ENCODE measurements around the gene MKI67.

Gene MKI67

DNA sequence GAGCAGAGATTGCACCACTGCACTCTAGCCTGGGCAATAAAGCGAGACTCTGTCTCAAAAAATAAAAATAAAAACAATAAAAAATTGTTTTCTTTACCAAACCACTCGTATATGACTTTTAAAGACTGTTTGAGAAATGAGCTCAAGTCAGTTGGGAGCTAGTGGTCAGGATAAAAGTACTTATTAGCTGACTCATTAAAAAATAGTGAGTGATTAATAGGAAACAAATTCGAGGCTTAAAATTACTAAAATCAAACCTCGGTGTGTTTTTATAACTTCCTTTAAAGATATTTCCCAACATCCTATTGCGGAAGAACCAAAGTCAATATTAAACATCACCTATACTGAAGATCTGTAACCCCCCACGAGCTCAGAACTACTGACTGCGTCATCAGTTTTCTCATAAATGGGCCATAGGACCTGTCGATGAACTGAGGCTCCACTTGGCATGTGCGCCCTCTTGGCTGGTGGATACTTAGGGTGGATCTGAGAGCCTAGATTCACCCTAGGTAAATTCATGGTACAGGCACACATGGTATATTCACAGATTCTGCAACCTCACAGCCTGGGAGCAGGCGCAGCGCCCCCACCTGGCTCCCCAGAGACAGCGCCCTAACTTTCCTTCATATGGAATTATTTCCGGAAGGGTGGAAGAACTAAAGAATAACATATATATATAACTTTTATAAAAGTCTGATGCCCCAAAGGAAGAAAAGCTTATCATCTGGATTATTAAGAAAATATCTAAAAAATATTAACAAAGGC is 9.2 kb downstream of the MKI67 start:
- TF ChIP-seq, protein P1, sequence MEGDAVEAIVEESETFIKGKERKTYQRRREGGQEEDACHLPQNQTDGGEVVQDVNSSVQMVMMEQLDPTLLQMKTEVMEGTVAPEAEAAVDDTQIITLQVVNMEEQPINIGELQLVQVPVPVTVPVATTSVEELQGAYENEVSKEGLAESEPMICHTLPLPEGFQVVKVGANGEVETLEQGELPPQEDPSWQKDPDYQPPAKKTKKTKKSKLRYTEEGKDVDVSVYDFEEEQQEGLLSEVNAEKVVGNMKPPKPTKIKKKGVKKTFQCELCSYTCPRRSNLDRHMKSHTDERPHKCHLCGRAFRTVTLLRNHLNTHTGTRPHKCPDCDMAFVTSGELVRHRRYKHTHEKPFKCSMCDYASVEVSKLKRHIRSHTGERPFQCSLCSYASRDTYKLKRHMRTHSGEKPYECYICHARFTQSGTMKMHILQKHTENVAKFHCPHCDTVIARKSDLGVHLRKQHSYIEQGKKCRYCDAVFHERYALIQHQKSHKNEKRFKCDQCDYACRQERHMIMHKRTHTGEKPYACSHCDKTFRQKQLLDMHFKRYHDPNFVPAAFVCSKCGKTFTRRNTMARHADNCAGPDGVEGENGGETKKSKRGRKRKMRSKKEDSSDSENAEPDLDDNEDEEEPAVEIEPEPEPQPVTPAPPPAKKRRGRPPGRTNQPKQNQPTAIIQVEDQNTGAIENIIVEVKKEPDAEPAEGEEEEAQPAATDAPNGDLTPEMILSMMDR (IDR thresholded peaks at IDR 0.05) = no peak
- Mint-ChIP-seq H3K27ac (no peak overlapping the region), H3K4me3 (no peak overlapping the region), H3K9me3 (no peaks in the 10 kb centered on the region), H3K36me3 (ENCODE audit: low read depth) (peaks cover 66% of the 10 kb centered on the region), H3K4me1 (no peaks in the 10 kb centered on the region), H3K27me3 (ENCODE audit: low read depth, poor library complexity) (peaks cover 3% of the 10 kb centered on the region)
- DNase-seq = no peak

DNA sequence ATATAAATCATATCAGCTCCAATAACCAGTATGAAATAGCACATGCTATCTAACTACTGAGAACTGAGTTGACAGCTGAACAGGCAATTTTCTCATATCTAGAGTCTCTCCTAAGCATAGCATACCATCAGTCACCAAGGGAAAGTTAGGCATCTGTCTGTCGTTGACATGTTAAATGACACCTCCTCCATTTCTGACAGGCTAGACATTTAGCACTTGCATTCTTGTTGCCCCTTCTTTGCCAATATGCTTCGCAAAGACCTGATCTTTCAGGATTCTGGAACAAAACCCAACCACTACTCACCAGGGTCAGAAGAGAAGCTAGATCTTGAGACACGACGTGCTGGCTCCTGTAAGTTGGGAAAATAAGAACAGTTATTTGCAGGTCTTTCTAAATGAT is 10.0 kb downstream of the MKI67 start:
- peaks cover 3% of the 10 kb centered on the region for H3K27me3 Mint-ChIP-seq (ENCODE audit: low read depth, poor library complexity)
- no peak overlapping the region for H3K27ac Mint-ChIP-seq
- no peak overlapping the region for H3K4me3 Mint-ChIP-seq
- H3K36me3 Mint-ChIP-seq (ENCODE audit: low read depth) = peaks cover 69% of the 10 kb centered on the region
- no peaks in the 10 kb centered on the region for H3K9me3 Mint-ChIP-seq
- TF ChIP-seq, protein P1 (IDR thresholded peaks at IDR 0.05) = no peak
- no peaks in the 10 kb centered on the region for H3K4me1 Mint-ChIP-seq
- no peak for DNase-seq

DNA sequence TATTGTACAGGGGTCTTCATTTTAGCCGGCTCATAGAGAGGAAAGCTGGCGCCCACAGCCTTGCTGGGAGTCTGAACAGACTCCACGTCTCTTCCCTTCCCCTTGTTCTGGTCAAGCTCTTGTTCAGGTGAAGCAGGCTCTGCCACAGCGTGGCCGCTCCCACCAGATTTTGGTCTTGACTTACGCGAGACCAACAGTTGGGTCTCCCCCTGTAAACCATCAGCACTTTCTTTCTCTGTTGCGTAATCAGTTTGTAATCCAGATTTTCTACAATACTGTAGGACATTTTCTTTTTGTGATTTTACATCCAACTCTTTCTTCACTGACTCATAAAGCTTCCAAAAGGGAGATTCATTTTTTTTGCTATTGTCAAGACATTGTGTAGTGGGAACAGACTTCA is 10.9 kb downstream of the MKI67 start:
- no peak overlapping the region for H3K27ac Mint-ChIP-seq
- H3K4me3 Mint-ChIP-seq = no peak overlapping the region
- H3K36me3 Mint-ChIP-seq (ENCODE audit: low read depth) = peaks cover 66% of the 10 kb centered on the region
- H3K4me1 Mint-ChIP-seq = no peaks in the 10 kb centered on the region
- H3K27me3 Mint-ChIP-seq (ENCODE audit: low read depth, poor library complexity) = peaks cover 3% of the 10 kb centered on the region
- DNase-seq = no peak
- TF ChIP-seq, protein P1 (IDR thresholded peaks at IDR 0.05) = no peak
- H3K9me3 Mint-ChIP-seq = no peaks in the 10 kb centered on the region

DNA sequence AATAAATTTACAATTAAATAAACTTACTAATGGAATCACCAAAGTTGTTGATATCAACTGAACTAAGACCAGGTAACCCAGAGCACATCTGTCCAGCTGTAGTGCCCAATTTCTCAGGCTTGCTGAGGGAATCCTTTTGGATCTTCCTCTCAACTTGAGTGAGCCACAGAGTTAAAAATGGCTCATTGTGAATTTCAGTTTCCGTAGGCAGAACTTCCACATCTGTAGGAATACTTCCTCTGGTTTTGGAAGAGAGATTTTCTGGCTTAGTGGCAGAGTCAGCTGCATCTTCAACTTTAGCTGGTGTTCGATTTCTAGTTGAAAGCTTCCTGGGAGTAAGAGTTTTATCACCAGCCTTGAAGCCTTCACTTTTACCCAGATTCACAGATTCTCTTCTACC is 11.3 kb downstream of the MKI67 start:
- DNase-seq = no peak
- TF ChIP-seq, protein P1 (IDR thresholded peaks at IDR 0.05) = no peak
- Mint-ChIP-seq H3K9me3 (no peaks in the 10 kb centered on the region), H3K4me3 (no peak overlapping the region), H3K36me3 (ENCODE audit: low read depth) (peaks cover 70% of the 10 kb centered on the region), H3K4me1 (no peaks in the 10 kb centered on the region), H3K27ac (no peak overlapping the region), H3K27me3 (ENCODE audit: low read depth, poor library complexity) (peaks cover 3% of the 10 kb centered on the region)

DNA sequence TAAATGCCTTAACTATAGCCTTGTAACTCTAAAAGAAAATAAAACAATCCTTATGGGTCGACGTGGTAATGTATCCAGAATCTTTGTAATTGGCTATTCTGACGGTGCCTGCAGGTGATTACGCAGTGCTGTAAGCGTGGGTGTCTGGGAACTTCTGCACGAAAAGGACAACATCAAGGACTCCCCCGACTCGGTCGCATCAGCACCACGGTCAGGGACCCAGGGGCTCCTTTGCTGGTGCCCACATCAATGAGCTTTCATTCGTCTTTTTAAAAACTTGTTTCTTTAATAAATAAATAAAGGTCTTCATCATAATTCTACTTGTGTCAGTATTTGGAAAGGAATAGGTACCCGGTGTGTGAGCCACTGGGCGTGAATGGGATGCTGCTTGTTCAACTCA is 13.2 kb downstream of the MKI67 start:
- no peak for DNase-seq
- Mint-ChIP-seq H3K36me3 (ENCODE audit: low read depth) (peaks cover 62% of the 10 kb centered on the region), H3K27ac (no peak overlapping the region), H3K4me3 (no peak overlapping the region), H3K9me3 (no peaks in the 10 kb centered on the region), H3K4me1 (no peaks in the 10 kb centered on the region), H3K27me3 (ENCODE audit: low read depth, poor library complexity) (peaks cover 3% of the 10 kb centered on the region)
- TF ChIP-seq, protein P1 (IDR thresholded peaks at IDR 0.05) = no peak

DNA sequence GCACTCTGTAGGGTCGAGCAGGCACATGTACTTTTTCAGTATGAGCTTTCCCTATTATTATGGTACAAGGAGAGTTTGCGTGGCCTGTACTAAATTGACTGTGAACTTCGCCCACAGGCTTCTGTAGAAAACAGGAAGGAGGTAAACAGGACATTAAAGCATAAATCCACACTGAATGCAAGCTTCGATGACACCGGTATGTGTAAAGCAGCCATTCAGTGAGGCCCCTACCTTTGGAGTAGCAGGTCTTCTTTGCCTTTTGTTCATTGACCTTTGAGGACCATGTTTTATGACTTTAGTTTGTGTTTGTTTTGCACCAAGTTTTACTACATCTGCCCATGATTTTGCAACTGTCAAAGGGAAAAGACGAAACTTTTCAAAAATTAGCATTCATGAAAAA is 14.5 kb downstream of the MKI67 start:
- H3K27me3 Mint-ChIP-seq (ENCODE audit: low read depth, poor library complexity) = peaks cover 3% of the 10 kb centered on the region
- H3K9me3 Mint-ChIP-seq = no peaks in the 10 kb centered on the region
- no peak overlapping the region for H3K27ac Mint-ChIP-seq
- H3K36me3 Mint-ChIP-seq (ENCODE audit: low read depth) = peaks cover 58% of the 10 kb centered on the region
- no peaks in the 10 kb centered on the region for H3K4me1 Mint-ChIP-seq
- H3K4me3 Mint-ChIP-seq = no peak overlapping the region
- DNase-seq = no peak
- TF ChIP-seq, protein P1 (IDR thresholded peaks at IDR 0.05) = no peak

All from nephron progenitor cell (in vitro differentiated cells).